ENCODE data around the gene PPP1R16B.
A peak's percentile ranks its signal among the peaks of the same experiment; 100 is the strongest.

Gene PPP1R16B

DNA sequence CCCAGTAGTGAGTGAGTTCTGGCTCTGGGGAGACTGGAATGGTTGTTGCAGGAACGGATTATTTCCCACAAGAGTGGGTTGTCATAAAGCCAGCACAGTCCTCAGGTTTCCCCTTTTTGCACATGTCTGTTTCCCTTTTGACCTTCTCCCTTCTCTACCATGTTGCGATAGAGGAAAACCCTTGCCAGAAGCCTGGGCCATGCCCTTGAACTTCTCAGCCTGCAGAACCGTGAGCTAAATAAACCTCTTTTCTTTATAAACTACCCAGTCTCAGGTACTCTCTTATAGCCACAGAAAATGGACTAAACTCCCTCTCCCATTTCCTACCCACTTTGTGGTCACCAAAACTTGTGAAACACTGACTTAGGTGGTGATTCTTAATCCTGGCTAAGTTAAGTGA lies 7.2 kb upstream of the PPP1R16B start:
- H3K9ac ChIP-seq (ENCODE audit: low read depth, low read length): no peak overlapping the region
- no peak overlapping the region for H3K4me3 ChIP-seq (ENCODE audit: low read depth, low read length)
- H3K36me3 ChIP-seq (ENCODE audit: control insufficient read depth, insufficient read depth, low read length): no peaks in the 10 kb centered on the region
- H3K27me3 ChIP-seq (ENCODE audit: control insufficient read depth, insufficient read depth, low read length): no peaks in the 10 kb centered on the region
- no peaks in the 10 kb centered on the region for H3K9me3 ChIP-seq (ENCODE audit: control insufficient read depth, insufficient read depth, low read length)
- H3K4me1 ChIP-seq (ENCODE audit: control insufficient read depth, insufficient read depth, low read length): no peaks in the 10 kb centered on the region

DNA sequence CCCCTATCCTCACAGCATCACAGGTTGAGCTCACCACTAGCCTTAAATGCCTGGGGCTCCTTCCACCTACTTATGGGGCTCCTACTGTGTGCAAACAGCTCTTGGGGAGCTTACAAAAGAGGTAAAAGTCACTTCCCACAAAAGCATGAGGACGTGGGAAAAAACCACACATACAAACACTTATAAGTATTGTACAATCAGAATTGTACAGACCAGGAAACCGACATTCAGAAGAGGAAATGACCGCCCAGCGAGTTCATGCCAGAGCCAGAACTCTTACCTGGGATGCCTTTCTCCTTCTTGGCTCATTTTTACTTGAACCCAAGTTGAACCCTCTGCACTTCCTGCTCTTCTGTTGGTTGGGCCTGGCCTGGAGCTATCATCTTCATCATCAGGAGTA lies 6.3 kb upstream of the PPP1R16B start:
- Histone ChIP-seq H3K9me3 (ENCODE audit: control insufficient read depth, insufficient read depth, low read length) (no peaks in the 10 kb centered on the region), H3K27me3 (ENCODE audit: control insufficient read depth, insufficient read depth, low read length) (no peaks in the 10 kb centered on the region), H3K9ac (ENCODE audit: low read depth, low read length) (no peak overlapping the region), H3K4me1 (ENCODE audit: control insufficient read depth, insufficient read depth, low read length) (peaks cover 5% of the 10 kb centered on the region), H3K4me3 (ENCODE audit: low read depth, low read length) (no peak overlapping the region), H3K36me3 (ENCODE audit: control insufficient read depth, insufficient read depth, low read length) (no peaks in the 10 kb centered on the region)

DNA sequence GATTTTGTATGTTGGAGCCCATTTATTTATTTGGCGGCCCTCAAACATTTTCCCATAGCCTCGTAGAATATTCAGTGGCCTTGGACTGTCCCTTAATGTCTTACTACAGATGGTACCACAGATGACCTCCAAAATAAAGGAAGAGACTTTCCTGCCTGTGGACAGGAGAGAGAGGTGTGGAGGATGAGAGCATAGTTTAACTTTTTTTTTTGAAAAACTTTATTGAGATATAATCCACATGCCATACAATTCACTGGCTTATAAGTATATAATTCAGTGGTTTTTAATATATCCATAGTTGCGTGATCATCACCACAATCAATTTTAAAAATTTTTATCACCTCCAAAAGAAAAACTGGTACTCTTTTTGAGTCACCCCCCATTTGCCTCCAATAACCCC lies 4.6 kb upstream of the PPP1R16B start:
- no peaks in the 10 kb centered on the region for H3K27me3 ChIP-seq (ENCODE audit: control insufficient read depth, insufficient read depth, low read length)
- no peaks in the 10 kb centered on the region for H3K9me3 ChIP-seq (ENCODE audit: control insufficient read depth, insufficient read depth, low read length)
- H3K9ac ChIP-seq (ENCODE audit: low read depth, low read length): no peak overlapping the region
- peaks cover 9% of the 10 kb centered on the region for H3K4me1 ChIP-seq (ENCODE audit: control insufficient read depth, insufficient read depth, low read length)
- no peak overlapping the region for H3K4me3 ChIP-seq (ENCODE audit: low read depth, low read length)
- no peaks in the 10 kb centered on the region for H3K36me3 ChIP-seq (ENCODE audit: control insufficient read depth, insufficient read depth, low read length)

DNA sequence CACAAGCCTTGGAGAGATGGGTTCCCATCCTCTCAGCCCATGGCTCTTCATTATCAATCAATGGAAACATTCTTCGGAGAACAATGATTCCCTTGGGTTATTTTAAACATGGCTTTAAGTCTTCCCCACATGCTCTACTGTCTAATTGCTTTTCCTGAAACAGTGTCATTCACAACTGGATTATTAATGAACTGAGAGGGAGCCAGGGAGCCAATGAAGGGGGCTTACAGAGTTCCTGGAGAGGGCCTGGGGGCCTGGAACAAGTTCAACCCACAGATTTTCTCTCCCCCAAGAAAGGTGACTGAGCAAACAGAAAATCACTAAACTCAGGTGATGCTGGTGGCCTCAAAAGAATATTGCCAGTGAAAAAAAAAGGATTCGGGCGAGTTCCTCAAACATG lies 1.3 kb upstream of the PPP1R16B start:
- H3K36me3 ChIP-seq (ENCODE audit: control insufficient read depth, insufficient read depth, low read length): no peaks in the 10 kb centered on the region
- no peak overlapping the region for H3K4me3 ChIP-seq (ENCODE audit: low read depth, low read length)
- peaks cover 15% of the 10 kb centered on the region for H3K27me3 ChIP-seq (ENCODE audit: control insufficient read depth, insufficient read depth, low read length)
- no peaks in the 10 kb centered on the region for H3K9me3 ChIP-seq (ENCODE audit: control insufficient read depth, insufficient read depth, low read length)
- H3K9ac ChIP-seq (ENCODE audit: low read depth, low read length): no peak overlapping the region
- peaks cover 9% of the 10 kb centered on the region for H3K4me1 ChIP-seq (ENCODE audit: control insufficient read depth, insufficient read depth, low read length)

DNA sequence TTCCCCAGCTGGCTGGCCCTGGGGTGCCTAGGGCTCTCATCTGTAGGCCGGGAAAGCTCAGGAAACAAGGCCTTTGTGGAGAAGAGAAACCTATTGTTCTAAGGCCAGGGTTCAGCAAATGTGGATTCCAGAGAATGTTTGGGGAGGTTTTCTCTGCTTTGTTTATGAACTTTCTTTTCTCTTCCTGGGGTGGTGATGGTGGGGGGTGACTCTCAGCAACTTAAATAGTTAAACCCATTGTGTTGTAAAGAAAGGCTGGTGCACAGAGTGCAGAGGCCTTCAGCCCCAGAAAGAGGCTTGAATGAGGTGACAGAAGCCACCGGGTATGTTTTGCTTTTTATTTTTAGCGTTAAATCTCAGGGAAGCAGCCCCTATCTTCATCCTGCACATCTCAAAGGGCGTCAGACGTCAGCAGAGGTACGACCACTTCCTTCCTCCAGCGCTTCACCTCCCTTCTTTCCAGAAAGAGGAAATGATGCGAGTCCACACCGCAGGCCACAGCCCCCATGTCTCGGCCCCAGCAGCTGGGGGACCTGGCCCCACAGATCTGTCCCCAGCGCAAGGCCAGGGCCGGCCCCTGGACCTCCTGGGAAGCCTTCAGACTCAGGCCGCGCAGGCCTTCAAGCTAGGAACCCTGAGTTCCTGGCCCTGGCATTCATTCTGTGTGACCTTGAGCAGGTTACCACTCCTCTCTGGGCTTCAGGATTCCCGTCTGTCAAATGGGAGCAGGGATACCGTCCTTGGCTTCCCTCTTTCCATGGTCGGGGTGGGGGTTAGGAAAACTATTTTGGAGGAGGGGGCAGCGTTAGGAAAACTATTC lies 605 bp upstream of the PPP1R16B start:
- no peaks in the 10 kb centered on the region for H3K36me3 ChIP-seq (ENCODE audit: control insufficient read depth, insufficient read depth, low read length)
- H3K4me1 ChIP-seq (ENCODE audit: control insufficient read depth, insufficient read depth, low read length): peaks cover 9% of the 10 kb centered on the region
- no peaks in the 10 kb centered on the region for H3K9me3 ChIP-seq (ENCODE audit: control insufficient read depth, insufficient read depth, low read length)
- peak overlapping the region; percentile 47 for H3K9ac ChIP-seq (ENCODE audit: low read depth, low read length)
- H3K27me3 ChIP-seq (ENCODE audit: control insufficient read depth, insufficient read depth, low read length): peaks cover 15% of the 10 kb centered on the region
- peak overlapping the region; percentile 67 for H3K4me3 ChIP-seq (ENCODE audit: low read depth, low read length)

DNA sequence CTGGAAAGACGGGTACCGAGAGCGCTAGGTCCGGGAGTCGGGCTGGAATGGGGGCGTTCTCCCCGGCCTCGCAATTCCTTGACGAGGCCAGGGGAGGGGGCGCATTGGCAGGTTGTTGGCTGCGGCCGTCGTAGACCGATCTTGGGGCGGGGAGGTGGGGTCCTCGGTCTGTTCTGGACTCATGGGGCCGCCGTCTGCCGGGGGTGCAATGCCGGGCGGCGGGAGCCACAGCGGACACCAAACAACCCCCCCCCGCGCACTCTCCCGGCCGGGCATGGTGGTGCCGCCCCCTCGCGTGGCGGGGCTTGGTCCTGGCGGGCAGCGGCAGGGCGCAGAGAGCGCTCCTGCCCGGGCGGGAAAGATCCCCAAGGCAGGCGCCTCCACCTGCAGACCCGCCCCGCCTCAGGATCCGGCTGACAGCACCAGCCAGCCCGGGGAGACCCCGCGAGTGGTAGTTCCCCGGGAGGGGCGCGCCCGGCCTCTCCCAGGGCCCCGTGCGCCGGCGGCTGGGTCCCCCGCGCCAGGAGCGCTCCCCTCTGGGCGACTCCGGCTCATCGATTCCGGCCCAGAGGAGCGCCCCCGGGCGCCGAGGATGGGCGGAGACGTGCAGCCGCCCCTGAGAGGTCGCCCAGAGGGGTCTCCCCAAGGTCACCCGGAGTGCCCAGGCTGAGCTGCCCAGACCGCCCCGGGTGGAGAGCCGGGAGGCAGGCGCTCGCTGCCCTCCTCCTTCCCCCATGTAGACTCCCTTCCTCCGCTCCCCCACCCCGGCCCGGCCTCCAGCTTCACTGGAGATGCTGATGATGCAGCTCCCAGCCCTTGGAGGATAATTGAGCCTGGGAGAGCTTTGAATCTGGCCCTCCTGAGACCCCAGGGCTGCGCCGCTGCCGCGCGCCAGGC lies 709 bp downstream of the PPP1R16B start:
- Histone ChIP-seq H3K4me1 (ENCODE audit: control insufficient read depth, insufficient read depth, low read length) (peaks cover 9% of the 10 kb centered on the region), H3K36me3 (ENCODE audit: control insufficient read depth, insufficient read depth, low read length) (no peaks in the 10 kb centered on the region), H3K4me3 (ENCODE audit: low read depth, low read length) (peak overlapping the region; percentile 67), H3K9me3 (ENCODE audit: control insufficient read depth, insufficient read depth, low read length) (no peaks in the 10 kb centered on the region), H3K27me3 (ENCODE audit: control insufficient read depth, insufficient read depth, low read length) (peaks cover 15% of the 10 kb centered on the region), H3K9ac (ENCODE audit: low read depth, low read length) (peak overlapping the region; percentile 47)

DNA sequence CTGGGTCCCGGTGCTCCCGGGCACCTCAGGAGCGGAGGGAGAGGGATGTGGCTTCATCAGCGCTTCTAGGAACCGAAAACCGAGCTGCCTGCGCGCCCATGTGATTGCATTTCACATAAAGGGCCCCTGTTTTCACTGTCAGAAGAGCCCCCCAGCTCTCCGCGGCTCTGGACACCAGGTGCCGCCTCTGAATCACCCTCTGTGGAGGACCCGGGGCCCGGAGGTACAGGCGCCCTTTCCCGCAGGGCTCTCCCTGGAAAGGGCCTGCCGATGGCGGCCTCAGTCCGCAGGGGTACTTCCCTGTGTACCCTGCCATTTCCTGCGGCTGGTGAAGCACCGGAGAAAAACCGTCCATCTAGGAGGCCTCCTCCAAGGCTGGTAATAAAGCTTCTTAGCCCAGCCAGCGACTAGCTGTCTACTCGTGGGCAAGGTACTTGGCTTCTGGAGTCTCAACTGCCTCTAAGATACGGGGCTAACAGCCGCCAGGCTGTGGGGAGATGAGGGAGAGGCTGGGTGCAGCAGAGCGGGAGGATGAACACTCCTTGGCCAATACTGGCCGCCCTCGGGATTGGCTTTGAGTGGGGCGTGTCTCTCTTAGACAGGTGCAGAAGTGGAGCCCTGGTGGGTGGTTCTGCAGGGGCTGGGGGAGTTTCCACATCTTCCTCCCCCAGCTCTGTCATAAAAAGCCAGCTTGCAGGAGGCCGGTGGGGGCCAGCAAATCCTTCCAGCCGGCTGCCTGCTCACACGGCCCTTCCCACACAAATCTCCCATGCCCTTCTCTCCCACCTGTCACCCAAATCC lies 1.6 kb downstream of the PPP1R16B start:
- Histone ChIP-seq H3K9ac (ENCODE audit: low read depth, low read length) (peak overlapping the region; percentile 2), H3K27me3 (ENCODE audit: control insufficient read depth, insufficient read depth, low read length) (peaks cover 15% of the 10 kb centered on the region), H3K9me3 (ENCODE audit: control insufficient read depth, insufficient read depth, low read length) (no peaks in the 10 kb centered on the region), H3K4me3 (ENCODE audit: low read depth, low read length) (peak overlapping the region; percentile 67), H3K36me3 (ENCODE audit: control insufficient read depth, insufficient read depth, low read length) (no peaks in the 10 kb centered on the region), H3K4me1 (ENCODE audit: control insufficient read depth, insufficient read depth, low read length) (peaks cover 9% of the 10 kb centered on the region)

DNA sequence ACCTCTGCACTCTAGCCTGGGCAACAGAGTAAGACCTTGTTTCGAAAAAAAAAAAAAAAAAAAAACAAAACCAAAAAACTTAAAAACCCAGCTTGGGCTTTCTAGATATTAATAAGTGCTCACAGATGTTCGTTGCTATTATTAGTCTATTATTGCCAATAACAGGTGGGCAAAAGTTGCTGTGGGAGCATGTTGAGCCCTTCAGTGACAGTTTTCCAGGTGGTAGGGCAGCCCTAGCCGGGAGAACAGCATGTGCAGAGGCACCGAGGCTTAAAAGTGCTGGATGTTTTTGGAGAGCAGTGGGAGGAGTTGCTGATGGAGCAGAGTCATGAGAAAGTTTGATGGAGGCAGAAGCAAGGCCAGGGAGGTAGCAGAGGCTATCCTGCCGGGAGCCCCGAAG lies 4.4 kb downstream of the PPP1R16B start:
- no peak overlapping the region for H3K9ac ChIP-seq (ENCODE audit: low read depth, low read length)

DNA sequence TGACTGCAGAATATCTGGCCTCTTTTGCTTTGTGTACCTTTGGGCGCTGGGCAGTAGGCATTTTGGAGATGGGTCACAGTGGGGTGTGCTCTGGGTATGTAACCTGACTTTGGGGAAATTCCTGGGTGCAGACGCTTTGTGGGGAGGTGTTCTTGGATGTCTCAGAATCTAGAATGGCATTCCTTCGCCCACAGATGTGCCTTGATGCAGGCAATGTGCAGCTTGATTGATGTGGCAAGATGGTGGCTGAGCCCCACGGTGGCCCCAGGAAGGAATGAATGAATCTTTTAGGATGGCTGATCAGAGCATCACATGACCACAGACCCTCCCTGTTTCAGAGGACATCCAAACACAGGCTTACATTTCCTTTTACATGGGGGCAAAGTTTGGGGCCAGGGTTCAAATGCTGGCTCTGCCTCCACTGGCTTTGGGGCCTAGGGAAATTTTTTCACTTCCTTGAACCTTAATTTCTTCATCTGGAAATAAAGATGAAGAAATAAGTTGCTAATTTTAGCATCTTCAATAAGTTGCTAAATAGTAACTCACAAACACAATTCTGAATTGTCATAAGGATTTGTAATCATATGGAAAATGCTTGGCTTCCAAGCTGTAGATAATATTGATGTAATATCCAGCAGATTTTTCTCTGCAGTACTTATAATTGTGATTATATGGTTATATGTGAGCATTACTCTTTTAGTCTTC lies 5.6 kb downstream of the PPP1R16B start:
- Histone ChIP-seq H3K4me3 (ENCODE audit: low read depth, low read length) (no peak overlapping the region), H3K4me1 (ENCODE audit: control insufficient read depth, insufficient read depth, low read length) (no peaks in the 10 kb centered on the region), H3K9ac (ENCODE audit: low read depth, low read length) (no peak overlapping the region), H3K27me3 (ENCODE audit: control insufficient read depth, insufficient read depth, low read length) (peaks cover 15% of the 10 kb centered on the region), H3K36me3 (ENCODE audit: control insufficient read depth, insufficient read depth, low read length) (no peaks in the 10 kb centered on the region), H3K9me3 (ENCODE audit: control insufficient read depth, insufficient read depth, low read length) (no peaks in the 10 kb centered on the region)

More for the DNA sequence above, 4.4 kb downstream of the PPP1R16B start:
- Histone ChIP-seq H3K4me1 (ENCODE audit: control insufficient read depth, insufficient read depth, low read length) (no peaks in the 10 kb centered on the region), H3K27me3 (ENCODE audit: control insufficient read depth, insufficient read depth, low read length) (peaks cover 15% of the 10 kb centered on the region), H3K36me3 (ENCODE audit: control insufficient read depth, insufficient read depth, low read length) (no peaks in the 10 kb centered on the region), H3K9me3 (ENCODE audit: control insufficient read depth, insufficient read depth, low read length) (no peaks in the 10 kb centered on the region), H3K4me3 (ENCODE audit: low read depth, low read length) (no peak overlapping the region)

DNA sequence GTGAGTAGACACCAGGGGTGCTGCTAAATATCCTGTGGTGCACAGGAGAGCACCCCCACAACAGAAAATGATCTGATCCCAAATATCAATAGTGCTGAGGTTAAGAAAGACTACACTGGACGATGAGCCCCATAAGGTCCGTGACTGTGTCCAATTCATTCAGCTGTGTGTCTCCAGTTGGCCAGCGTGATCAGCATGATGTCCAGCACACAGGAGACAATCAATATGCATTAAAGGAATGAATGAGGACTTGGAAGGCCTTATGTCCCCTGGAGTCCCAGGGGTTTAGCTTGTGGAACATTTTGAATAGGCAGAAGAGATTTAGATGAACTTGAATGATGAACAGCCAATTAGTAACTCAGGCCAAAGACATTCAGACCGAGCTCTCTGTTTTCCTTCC lies 6.3 kb downstream of the PPP1R16B start:
- peaks cover 15% of the 10 kb centered on the region for H3K27me3 ChIP-seq (ENCODE audit: control insufficient read depth, insufficient read depth, low read length)

DNA sequence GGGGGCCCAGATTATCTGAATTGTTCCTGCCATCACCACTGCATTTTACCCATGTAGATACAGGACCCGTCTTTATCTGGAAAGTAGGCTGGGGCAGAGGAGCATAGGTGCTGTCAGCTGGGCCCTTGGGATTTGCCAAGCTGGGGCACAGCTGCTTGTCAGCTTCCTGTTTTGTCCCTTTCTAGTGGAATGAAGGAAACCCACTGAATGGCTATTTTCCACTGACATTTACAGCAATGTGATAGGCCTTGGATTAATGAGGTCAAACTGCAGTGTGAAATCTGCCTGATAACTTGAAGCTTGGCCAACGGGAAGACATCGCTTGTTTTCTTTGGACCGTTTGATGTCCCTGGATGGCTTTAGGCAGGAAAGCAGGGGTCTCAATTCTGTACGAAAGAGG lies 6.7 kb downstream of the PPP1R16B start:
- Histone ChIP-seq H3K27me3 (ENCODE audit: control insufficient read depth, insufficient read depth, low read length) (peaks cover 11% of the 10 kb centered on the region), H3K36me3 (ENCODE audit: control insufficient read depth, insufficient read depth, low read length) (no peaks in the 10 kb centered on the region), H3K9me3 (ENCODE audit: control insufficient read depth, insufficient read depth, low read length) (no peaks in the 10 kb centered on the region), H3K9ac (ENCODE audit: low read depth, low read length) (no peak overlapping the region), H3K4me3 (ENCODE audit: low read depth, low read length) (no peak overlapping the region), H3K4me1 (ENCODE audit: control insufficient read depth, insufficient read depth, low read length) (no peaks in the 10 kb centered on the region)

More for the DNA sequence above, 6.3 kb downstream of the PPP1R16B start:
- Histone ChIP-seq H3K4me3 (ENCODE audit: low read depth, low read length) (no peak overlapping the region), H3K4me1 (ENCODE audit: control insufficient read depth, insufficient read depth, low read length) (no peaks in the 10 kb centered on the region), H3K9ac (ENCODE audit: low read depth, low read length) (no peak overlapping the region), H3K36me3 (ENCODE audit: control insufficient read depth, insufficient read depth, low read length) (no peaks in the 10 kb centered on the region), H3K9me3 (ENCODE audit: control insufficient read depth, insufficient read depth, low read length) (no peaks in the 10 kb centered on the region)

All from iPS-15b (cell line).